Panc1 (cell line): ENCODE measurements around the gene R3HDML. TPM values are rescaled to one million over a fixed set of nuclear protein-coding genes. Genes with fewer than 3 reads are reported as not detected.

Source experiments
- ATAC-seq: fragments of 200-7000 bp; cut with Tn5 transposase; 2 replicates; pipeline ENCODE4 v1.9.1; 2020; ENCODE audit warnings: mild to moderate bottlenecking, moderate library complexity
- BruUV-seq: library from RNA; stranded (reverse); fragments of 400-500 nt; replicated peaks from 2 replicates; lab custom pipeline; 2021; lab: Mats Ljungman, UMichigan
- CTCF ChIA-PET: fragments of 300-600 bp; sonication (Branson Sonifier 250); formaldehyde crosslinking; loops from one replicate; lab custom pipeline; 2022; ENCODE audit warnings: antibody characterized with exemption; lab: Charles Lee
- POLR2A ChIA-PET: fragments of 300-600 bp; sonication (Branson Sonifier 250); formaldehyde crosslinking; loops from one replicate; lab custom pipeline; 2022; ENCODE audit warnings: antibody characterized with exemption; lab: Charles Lee
- DNase-seq: peaks from one replicate; pipeline ENCODE4 v3.0.0-alpha.2; 2010; ENCODE audit warnings: low read depth, low spot score
- H3K27ac ChIP-seq: 2 replicates; pipeline ENCODE4 v1.5.1; 2011; ENCODE audit warnings: mild to moderate bottlenecking, low read length, inconsistent platforms
- H3K27me3 ChIP-seq: fragments of 200-500 bp; sonication (Bioruptor generic); 2 replicates; pipeline ENCODE4 v1.6.0; 2014; ENCODE audit warnings: low read length, inconsistent platforms; ENCODE audit not compliant: control insufficient read depth, insufficient read depth
- H3K36me3 ChIP-seq: fragments of 200-500 bp; sonication (Bioruptor generic); 2 replicates; pipeline ENCODE4 v1.5.1; 2014; ENCODE audit warnings: inconsistent platforms, mild to moderate bottlenecking, low read length, moderate library complexity; ENCODE audit not compliant: control insufficient read depth, insufficient read depth
- H3K4me1 ChIP-seq: 2 replicates; pipeline ENCODE4 v1.5.1; 2011; ENCODE audit warnings: inconsistent platforms, mild to moderate bottlenecking, low read length, moderate library complexity; ENCODE audit not compliant: control insufficient read depth, insufficient read depth
- H3K4me3 ChIP-seq, 2 experiments: 2 replicates each; pipeline ENCODE4 v1.5.1; 2011 to 2012; ENCODE audit warnings: low read depth in 2 of 2, low read length in 2 of 2, mild to moderate bottlenecking in 2 of 2, inconsistent platforms in 1 of 2, moderate library complexity in 1 of 2
- H3K9me3 ChIP-seq: fragments of 200-500 bp; sonication (Bioruptor generic); 2 replicates; pipeline ENCODE4 v1.5.1; 2014; ENCODE audit warnings: low read depth, mild to moderate bottlenecking, inconsistent platforms, low read length, moderate library complexity; ENCODE audit not compliant: control insufficient read depth, insufficient read depth
- POLR2AphosphoS5 ChIP-seq: IDR thresholded peaks from 2 replicates; pipeline ENCODE4 v1.6.1; 2012; ENCODE audit warnings: mild to moderate bottlenecking, low read depth, low read length, moderate library complexity
- SIN3A ChIP-seq: IDR thresholded peaks from 2 replicates; pipeline ENCODE4 v1.6.1; 2012; ENCODE audit warnings: low read depth, mild to moderate bottlenecking, low read length, moderate library complexity, borderline replicate concordance; ENCODE audit not compliant: insufficient read depth
- TCF7L2 ChIP-seq: IDR thresholded peaks from 2 replicates; pipeline ENCODE4 v1.6.1; 2011; ENCODE audit warnings: mild to moderate bottlenecking, low read depth, low read length, inconsistent platforms
- in situ Hi-C: cut with HindIII; loops from 2 replicates; pipeline ENCODE4 v1.10.0; 2016; ENCODE audit warnings: low sequenced_read_pairs, low pct_unique_long_range_greater_than_20kb
- intact Hi-C: fragments of 100-400 bp; cut with micrococcal nuclease; formaldehyde crosslinking; loops from one replicate; pipeline ENCODE4 v1.10.0; 2022; ENCODE audit not compliant: unreplicated experiment
- total RNA-seq: library from RNA; stranded (reverse); gene quantifications from one replicate; pipeline ENCODE4 v1.2.1, GENCODE V29; 2021; ENCODE audit not compliant: unreplicated experiment
- TF ChIP-seq, protein P1 (sequence below), 2 experiments: IDR thresholded peaks; 2 replicates each; pipeline ENCODE4 v1.6.1; 2011 to 2012; ENCODE audit warnings: low read depth in 2 of 2, control low read depth in 1 of 2, low read length in 1 of 2, mild to moderate bottlenecking in 1 of 2, moderate library complexity in 1 of 2; ENCODE audit not compliant: insufficient read depth in 1 of 2
- TF ChIP-seq, protein P2 (sequence below): fragments of 450-650 bp; IDR thresholded peaks from 2 replicates; pipeline ENCODE4 v1.5.1; 2017; ENCODE audit warnings: mild to moderate bottlenecking

Gene R3HDML
- total RNA-seq, 1 experiment from 2014 or later, result not detected

DNA sequence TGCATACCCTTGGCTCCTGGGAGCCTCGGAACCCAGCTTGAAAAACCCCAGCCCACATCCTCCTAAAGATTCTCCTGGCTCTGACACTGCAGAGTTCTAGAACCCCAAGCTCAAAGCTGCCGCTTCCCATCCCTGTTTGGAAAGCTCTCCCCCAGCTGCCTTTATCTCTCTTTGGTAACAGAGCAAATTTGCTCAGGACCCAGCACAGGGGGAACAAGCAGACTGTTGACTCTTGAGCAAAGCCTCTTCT is 57.5 kb downstream of the R3HDML start:
- DNase-seq (no peak), ATAC-seq (no peak)
- Histone ChIP-seq H3K27ac (no peak overlapping the region), H3K27me3 (peaks cover 3% of the 10 kb centered on the region), H3K36me3 (no peaks in the 10 kb centered on the region), H3K4me3 (no peak overlapping the region), H3K9me3 (no peaks in the 10 kb centered on the region), H3K4me1 (no peaks in the 10 kb centered on the region)
- ChIA-PET CTCF (interaction anchor here (1.0 kb wide), 1 partner anchor 177 kb away, joined by 3 read pairs; no protein-coding TSS in a partner anchor), POLR2A (no interaction called here)
- in situ Hi-C loops, result no loop called here
- intact Hi-C loops, result loop anchor here (5.0 kb wide), 1 partner anchor 208 kb away; no protein-coding TSS in a partner anchor
- TF ChIP-seq, protein P1, sequence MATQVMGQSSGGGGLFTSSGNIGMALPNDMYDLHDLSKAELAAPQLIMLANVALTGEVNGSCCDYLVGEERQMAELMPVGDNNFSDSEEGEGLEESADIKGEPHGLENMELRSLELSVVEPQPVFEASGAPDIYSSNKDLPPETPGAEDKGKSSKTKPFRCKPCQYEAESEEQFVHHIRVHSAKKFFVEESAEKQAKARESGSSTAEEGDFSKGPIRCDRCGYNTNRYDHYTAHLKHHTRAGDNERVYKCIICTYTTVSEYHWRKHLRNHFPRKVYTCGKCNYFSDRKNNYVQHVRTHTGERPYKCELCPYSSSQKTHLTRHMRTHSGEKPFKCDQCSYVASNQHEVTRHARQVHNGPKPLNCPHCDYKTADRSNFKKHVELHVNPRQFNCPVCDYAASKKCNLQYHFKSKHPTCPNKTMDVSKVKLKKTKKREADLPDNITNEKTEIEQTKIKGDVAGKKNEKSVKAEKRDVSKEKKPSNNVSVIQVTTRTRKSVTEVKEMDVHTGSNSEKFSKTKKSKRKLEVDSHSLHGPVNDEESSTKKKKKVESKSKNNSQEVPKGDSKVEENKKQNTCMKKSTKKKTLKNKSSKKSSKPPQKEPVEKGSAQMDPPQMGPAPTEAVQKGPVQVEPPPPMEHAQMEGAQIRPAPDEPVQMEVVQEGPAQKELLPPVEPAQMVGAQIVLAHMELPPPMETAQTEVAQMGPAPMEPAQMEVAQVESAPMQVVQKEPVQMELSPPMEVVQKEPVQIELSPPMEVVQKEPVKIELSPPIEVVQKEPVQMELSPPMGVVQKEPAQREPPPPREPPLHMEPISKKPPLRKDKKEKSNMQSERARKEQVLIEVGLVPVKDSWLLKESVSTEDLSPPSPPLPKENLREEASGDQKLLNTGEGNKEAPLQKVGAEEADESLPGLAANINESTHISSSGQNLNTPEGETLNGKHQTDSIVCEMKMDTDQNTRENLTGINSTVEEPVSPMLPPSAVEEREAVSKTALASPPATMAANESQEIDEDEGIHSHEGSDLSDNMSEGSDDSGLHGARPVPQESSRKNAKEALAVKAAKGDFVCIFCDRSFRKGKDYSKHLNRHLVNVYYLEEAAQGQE (IDR thresholded peaks at IDR 0.05; ENCODE audit: insufficient read depth in 1 of 2, low read depth in 2 of 2, low read length in 1 of 2), result no peak
- TF ChIP-seq POLR2AphosphoS5, result no peak
- no peak for TF ChIP-seq SIN3A
- TF ChIP-seq TCF7L2, result no peak
- TF ChIP-seq, protein P2, sequence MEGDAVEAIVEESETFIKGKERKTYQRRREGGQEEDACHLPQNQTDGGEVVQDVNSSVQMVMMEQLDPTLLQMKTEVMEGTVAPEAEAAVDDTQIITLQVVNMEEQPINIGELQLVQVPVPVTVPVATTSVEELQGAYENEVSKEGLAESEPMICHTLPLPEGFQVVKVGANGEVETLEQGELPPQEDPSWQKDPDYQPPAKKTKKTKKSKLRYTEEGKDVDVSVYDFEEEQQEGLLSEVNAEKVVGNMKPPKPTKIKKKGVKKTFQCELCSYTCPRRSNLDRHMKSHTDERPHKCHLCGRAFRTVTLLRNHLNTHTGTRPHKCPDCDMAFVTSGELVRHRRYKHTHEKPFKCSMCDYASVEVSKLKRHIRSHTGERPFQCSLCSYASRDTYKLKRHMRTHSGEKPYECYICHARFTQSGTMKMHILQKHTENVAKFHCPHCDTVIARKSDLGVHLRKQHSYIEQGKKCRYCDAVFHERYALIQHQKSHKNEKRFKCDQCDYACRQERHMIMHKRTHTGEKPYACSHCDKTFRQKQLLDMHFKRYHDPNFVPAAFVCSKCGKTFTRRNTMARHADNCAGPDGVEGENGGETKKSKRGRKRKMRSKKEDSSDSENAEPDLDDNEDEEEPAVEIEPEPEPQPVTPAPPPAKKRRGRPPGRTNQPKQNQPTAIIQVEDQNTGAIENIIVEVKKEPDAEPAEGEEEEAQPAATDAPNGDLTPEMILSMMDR, result no peak
- BruUV-seq, result no TSS peak

DNA sequence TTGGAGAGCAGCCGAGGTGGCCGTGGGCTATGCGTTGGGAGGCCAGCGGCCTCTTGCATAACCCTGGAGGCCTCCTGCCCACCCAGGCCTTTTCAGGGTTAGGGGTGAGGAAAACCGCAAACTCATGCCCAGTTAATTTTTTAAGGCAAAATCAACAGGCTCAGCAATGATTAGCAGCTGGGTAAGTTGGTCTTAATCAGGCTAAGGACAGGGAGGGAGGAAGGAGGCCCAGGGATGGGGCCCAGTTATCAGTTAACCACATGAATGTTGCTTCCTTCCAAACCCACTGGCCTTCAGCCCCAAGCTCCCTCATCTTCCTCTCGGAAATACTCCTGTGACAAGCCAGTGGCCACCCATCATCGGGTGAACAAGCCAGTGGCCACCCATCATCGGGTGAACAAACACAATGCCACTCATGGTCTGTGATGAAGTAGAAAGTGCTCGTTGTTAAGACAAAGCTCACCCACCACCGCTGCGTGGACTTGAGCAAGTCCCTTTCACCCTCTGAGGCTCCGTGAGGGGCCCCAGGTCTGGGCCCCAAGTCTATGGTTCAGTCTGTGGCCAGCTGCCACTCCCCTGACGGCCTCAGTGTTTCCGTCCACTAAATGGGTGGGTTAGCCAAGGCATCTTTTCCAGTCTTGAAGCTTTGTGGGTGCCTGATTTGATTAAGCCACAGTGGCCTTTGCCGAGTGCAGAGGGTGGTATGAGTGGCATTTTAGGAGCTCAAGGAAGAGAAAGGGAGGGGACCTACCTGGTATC is 58.0 kb downstream of the R3HDML start:
- ChIA-PET CTCF (interaction anchor here (1.0 kb wide), 1 partner anchor 178 kb away, joined by 3 read pairs; no protein-coding TSS in a partner anchor), POLR2A (no interaction called here)
- in situ Hi-C loops (no loop called here), intact Hi-C loops (loop anchor here (5.0 kb wide), 1 partner anchor 207 kb away; no protein-coding TSS in a partner anchor)
- Histone ChIP-seq H3K27ac (no peak overlapping the region), H3K9me3 (no peaks in the 10 kb centered on the region), H3K4me3 (no peak overlapping the region), H3K27me3 (peaks cover 3% of the 10 kb centered on the region), H3K4me1 (no peaks in the 10 kb centered on the region), H3K36me3 (no peaks in the 10 kb centered on the region)
- no peak for TF ChIP-seq POLR2AphosphoS5
- TF ChIP-seq SIN3A, result no peak
- TF ChIP-seq TCF7L2, result no peak
- TF ChIP-seq, protein P1 (IDR thresholded peaks at IDR 0.05; ENCODE audit: insufficient read depth in 1 of 2, low read depth in 2 of 2, low read length in 1 of 2), result no peak
- TF ChIP-seq, protein P2, result no peak
- DNase-seq, result no peak
- no TSS peak for BruUV-seq
- no peak for ATAC-seq
